Measurements from ENCODE around the gene XRCC5. TPM values are rescaled to one million over a fixed set of nuclear protein-coding genes. Genes with fewer than 3 reads are reported as not detected.

XRCC5 gene
- total RNA-seq, 1 experiment from 2014 or later: 424 TPM

GRCh38 chr2:216224388-216224787 is 115.2 kb downstream of the XRCC5 start:
- no peaks in the 10 kb centered on the region for H3K9me3 ChIP-seq (ENCODE audit: control insufficient read depth in 1 of 2, insufficient read depth in 1 of 2, low read depth in 1 of 2, low read length in 2 of 2)
- CTCF ChIA-PET: no interaction called here
- no peak overlapping the region for H3K4me3 ChIP-seq (replicated peaks in 1 of 2; ENCODE audit: low read depth in 1 of 2, low read length in 2 of 2)
- no peak overlapping the region for H3K4me2 ChIP-seq (ENCODE audit: low read length)
- no peaks in the 10 kb centered on the region for H3K36me3 ChIP-seq (ENCODE audit: control insufficient read depth in 1 of 2, insufficient read depth in 2 of 2, low read length in 2 of 2)
- H3K27ac ChIP-seq (ENCODE audit: low read depth, low read length): no peak overlapping the region
- intact Hi-C loops (cut with micrococcal nuclease): no loop called here
- ATAC-seq (no peak), DNase-seq (ENCODE audit: low read depth, low spot score) (no peak)
- H2AFZ ChIP-seq (ENCODE audit: low read depth, low read length, poor library complexity, severe bottlenecking): no peak overlapping the region
- no TSS peak for BruUV-seq (replicated peaks)
- no peak overlapping the region for H3K9ac ChIP-seq (ENCODE audit: low read length)
- TF ChIP-seq EZH2 (IDR thresholded peaks at IDR 0.05): no peak
- no peak for TF ChIP-seq CTCF (IDR thresholded peaks at IDR 0.05 in 2 of 3, conservative IDR thresholded peaks at IDR 0.05 in 1 of 3; ENCODE audit: borderline replicate concordance in 1 of 3, insufficient read depth in 1 of 3, low read depth in 2 of 3, low read length in 2 of 3)
- TF ChIP-seq ZNF274 (IDR thresholded peaks at IDR 0.05; ENCODE audit: low read depth, low read length): no peak
- no peak for TF ChIP-seq ELF1 (IDR thresholded peaks at IDR 0.05; ENCODE audit: borderline replicate concordance, low read depth)
- TF ChIP-seq ZBTB33 (IDR thresholded peaks at IDR 0.05; ENCODE audit: extremely low read depth, insufficient replicate concordance, low read length): no peak
- TF ChIP-seq YY1 (IDR thresholded peaks at IDR 0.05; ENCODE audit: extremely low read depth, insufficient replicate concordance, low read depth, low read length): no peak
- TF ChIP-seq SIN3A (IDR thresholded peaks at IDR 0.05; ENCODE audit: low read depth): no peak
- TF ChIP-seq MAX (IDR thresholded peaks at IDR 0.05): no peak
- no peak for TF ChIP-seq CBX3 (IDR thresholded peaks at IDR 0.05; ENCODE audit: low read depth)
- no peak for TF ChIP-seq RAD21 (IDR thresholded peaks at IDR 0.05; ENCODE audit: low read depth)
- no peak for TF ChIP-seq EZH2phosphoT487 (IDR thresholded peaks at IDR 0.05; ENCODE audit: borderline replicate concordance)
- no peak for TF ChIP-seq EGR1 (IDR thresholded peaks at IDR 0.05; ENCODE audit: low read depth)
- TF ChIP-seq SP1 (IDR thresholded peaks at IDR 0.05; ENCODE audit: low read depth): no peak
- POLR2A ChIA-PET: no interaction called here
- H3K9me2 ChIP-seq (ENCODE audit: insufficient read depth): no peaks in the 10 kb centered on the region
- H3K27me3 ChIP-seq (ENCODE audit: insufficient read depth, low read length): no peaks in the 10 kb centered on the region
- H4K20me1 ChIP-seq (ENCODE audit: insufficient read depth): no peaks in the 10 kb centered on the region
- RAD21 ChIA-PET (ENCODE audit: low non-redundant PET in 1 of 2, low total read pairs in 2 of 2, uncharacterized antibody in 2 of 2, unreplicated experiment in 2 of 2): no interaction called here
- peaks cover 0 to 20% of the 10 kb centered on the region in 2 experiments; a peak in 2 of 4 replicates for H3K4me1 ChIP-seq (ENCODE audit: control insufficient read depth in 1 of 2, insufficient read depth in 2 of 2, low read length in 2 of 2)
- H3K79me2 ChIP-seq (ENCODE audit: insufficient read depth, low read length): no peaks in the 10 kb centered on the region

Data from HCT116 (cell line).